WERI-Rb-1 (cell line): ENCODE results near the gene FXYD2.

ENCODE experiments used
- DNase-seq: peaks from one replicate; pipeline ENCODE4 v3.0.0-alpha.2; 2020
- H3K27ac ChIP-seq: fragments of 250-450 bp; sonication (Bioruptor Pico); 2 replicates; pipeline ENCODE4 v1.5.1; 2020; ENCODE audit warnings: mild to moderate bottlenecking, moderate library complexity
- H3K27me3 ChIP-seq: fragments of 250-450 bp; sonication (Bioruptor Pico); 2 replicates; pipeline ENCODE4 v1.5.1; 2021; ENCODE audit warnings: mild to moderate bottlenecking, low read depth, moderate library complexity; ENCODE audit not compliant: insufficient read depth, severe bottlenecking
- H3K36me3 ChIP-seq: fragments of 250-450 bp; sonication (Bioruptor Pico); 2 replicates; pipeline ENCODE4 v1.5.1; 2020; ENCODE audit warnings: mild to moderate bottlenecking, moderate library complexity
- H3K4me3 ChIP-seq: 2 replicates; pipeline ENCODE4 v1.5.1; 2011; ENCODE audit warnings: low read depth, mild to moderate bottlenecking, control low read depth, low read length
- H3K9me3 ChIP-seq: fragments of 250-450 bp; sonication (Bioruptor Pico); 2 replicates; pipeline ENCODE4 v1.5.1; 2021; ENCODE audit warnings: mild to moderate bottlenecking, moderate library complexity; ENCODE audit not compliant: severe bottlenecking
- CTCF ChIP-seq: IDR thresholded peaks from 2 replicates; pipeline ENCODE4 v1.5.1; 2011; ENCODE audit warnings: low read depth, mild to moderate bottlenecking, control low read depth, inconsistent platforms, low read length

Gene FXYD2

GRCh38 chr11:117771197-117771596 lies 53.3 kb downstream of the FXYD2 start:
- TF ChIP-seq CTCF = no peak
- no peaks in the 10 kb centered on the region for H3K9me3 ChIP-seq
- no peaks in the 10 kb centered on the region for H3K27me3 ChIP-seq
- no peak for DNase-seq
- H3K27ac ChIP-seq = no peak overlapping the region
- H3K4me3 ChIP-seq = no peak overlapping the region
- H3K36me3 ChIP-seq = no peaks in the 10 kb centered on the region

GRCh38 chr11:117770061-117770460 lies 54.5 kb downstream of the FXYD2 start:
- Histone ChIP-seq H3K27ac (no peak overlapping the region), H3K36me3 (no peaks in the 10 kb centered on the region), H3K27me3 (no peaks in the 10 kb centered on the region), H3K9me3 (no peaks in the 10 kb centered on the region), H3K4me3 (no peak overlapping the region)
- TF ChIP-seq CTCF = no peak
- DNase-seq = no peak
